Aorta (tissue), 5 donors: ENCODE results near the gene POU3F2. TPM values are rescaled to one million over a fixed set of nuclear protein-coding genes. Genes with fewer than 3 reads are reported as not detected.

Experiments used
- ATAC-seq: fragments of 200-7000 bp; cut with Tn5 transposase; one replicate; pipeline ENCODE4 v1.9.1; 2022; ENCODE audit warnings: moderate library complexity; ENCODE audit not compliant: low FRiP score
- DNase-seq, 2 donors: peaks; one replicate each; pipeline ENCODE4 v3.0.0-alpha.2; 2020
- H3K27ac ChIP-seq, 2 donors: one replicate each; pipeline ENCODE4 v1.5.1; 2013; ENCODE audit warnings: low read length in 2 of 2, mild to moderate bottlenecking in 2 of 2, moderate library complexity in 2 of 2, control low read depth in 1 of 2, inconsistent platforms in 1 of 2, low read depth in 1 of 2
- H3K27me3 ChIP-seq, 2 donors: one replicate each; pipeline ENCODE4 v1.6.1; 2013; ENCODE audit warnings: control low read depth in 1 of 2, low read length in 1 of 2, mild to moderate bottlenecking in 1 of 2, moderate library complexity in 1 of 2; ENCODE audit not compliant: insufficient read depth in 2 of 2, control insufficient read depth in 1 of 2
- H3K36me3 ChIP-seq, 2 donors: one replicate each; pipeline ENCODE4 v1.6.1; 2013; ENCODE audit warnings: control low read depth in 1 of 2, low read length in 1 of 2, mild to moderate bottlenecking in 1 of 2; ENCODE audit not compliant: insufficient read depth in 2 of 2, control insufficient read depth in 1 of 2
- H3K4me1 ChIP-seq, 2 donors: one replicate each; pipeline ENCODE4 v1.6.1; 2013; ENCODE audit warnings: low read length in 2 of 2, control low read depth in 1 of 2, mild to moderate bottlenecking in 1 of 2, moderate library complexity in 1 of 2; ENCODE audit not compliant: insufficient read depth in 2 of 2, control insufficient read depth in 1 of 2
- H3K4me3 ChIP-seq, 2 donors: one replicate each; pipeline ENCODE4 v1.5.1; 2013; ENCODE audit warnings: low read length in 2 of 2, control low read depth in 1 of 2, mild to moderate bottlenecking in 1 of 2
- H3K9me3 ChIP-seq: one replicate; pipeline ENCODE4 v1.6.1; 2013; ENCODE audit warnings: mild to moderate bottlenecking, low read length; ENCODE audit not compliant: control insufficient read depth
- WGBS, 2 donors: extraction: QIAGEN DNeasy Blood & Tissue Kit; methylation state at CpG; one replicate each; pipeline ENCODE4 v1.1.7; 2013; 5-methylcytosine and 5-hydroxymethylcytosine counted together
- intact Hi-C, 2 donors: fragments of 100-400 bp; cut with DNase I; formaldehyde crosslinking; loops; one replicate each; pipeline versions ENCODE4 v1.14.2 to v1.15.0; 2022
- polyA plus RNA-seq, 2 donors: library from polyadenylated mRNA; stranded (reverse); fragments of 200-250 nt; gene quantifications; one replicate each; pipeline ENCODE4 v1.2.3, GENCODE V29; 2013
- total RNA-seq, 2 donors: library from RNA; stranded (reverse); fragmentation: NEBNext Ultra II Directional; extraction: Animal tissue kit (Norgen Biotek cat#: 25700); gene quantifications; one replicate each; pipeline ENCODE4 v1.2.1, GENCODE V29; 2021
- donor health status: healthy with polysubstance abuse.
- donor health status: Bipolar disorder and iron deficiency.
- donor health status: DM: no; HTN: no; CAD: no.
- donor health status: DM: no; HTN: no; CAD: no.
- donor health status: DM: yes; HTN: yes; CAD: no.

The POU3F2 gene
- total and polyA plus RNA-seq, 4 donors, result not detected

- ATAC-seq, result no peak
- intact Hi-C loops, result no loop called here
These were observed 17.6 kb upstream of the POU3F2 start for GRCh38 chr6:98816799-98817198.

DNA sequence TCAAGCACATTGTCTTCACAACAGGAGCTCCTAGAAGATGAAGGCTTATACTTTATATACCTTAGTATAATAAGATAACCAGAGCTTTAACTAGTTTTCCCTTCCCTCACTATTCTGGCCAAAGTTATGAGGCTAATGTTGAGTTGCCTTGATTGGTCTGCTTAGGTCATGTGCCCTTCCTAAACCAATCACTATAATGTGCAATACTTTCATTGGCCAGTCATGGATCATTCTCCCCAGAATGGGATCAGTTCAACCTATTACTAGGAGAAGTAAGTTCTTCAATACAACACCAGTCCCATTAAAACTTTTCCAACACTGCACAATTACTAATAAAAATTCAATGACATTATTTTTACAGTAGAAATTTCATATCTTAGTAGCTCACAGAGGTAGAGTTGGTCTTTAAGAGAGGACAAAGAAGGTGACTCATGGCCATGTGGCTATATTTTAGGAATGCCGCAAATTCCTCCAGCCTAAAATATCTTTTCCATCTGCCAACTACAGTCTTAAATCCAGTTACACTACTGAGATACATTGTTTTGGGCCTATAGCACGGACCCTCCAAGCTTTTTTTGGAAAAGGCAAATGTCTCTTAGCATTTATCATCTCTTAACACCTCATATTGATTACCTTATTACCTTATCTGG lies 12.5 kb upstream of the POU3F2 start:
- no peaks in the 10 kb centered on the region for H3K36me3 ChIP-seq
- ATAC-seq, result no peak
- no peak overlapping the region for H3K27ac ChIP-seq
- H3K9me3 ChIP-seq, result no peaks in the 10 kb centered on the region
- DNase-seq, result no peak
- no peak overlapping the region for H3K4me3 ChIP-seq
- 79 to 88% methylated on average over 2 of the region's 2 CpGs for WGBS, 2 donors
- intact Hi-C loops, result loop anchor here in 1 of 2 donors (10.0 kb wide), 1 partner anchor 793 kb away; no protein-coding TSS in a partner anchor
- no peaks in the 10 kb centered on the region for H3K4me1 ChIP-seq
- peaks cover 0 to 2% of the 10 kb centered on the region in 2 donors for H3K27me3 ChIP-seq

More at GRCh38 chr6:98816799-98817198, 17.6 kb upstream of the POU3F2 start:
- Histone ChIP-seq H3K36me3 (no peaks in the 10 kb centered on the region), H3K27ac (no peak overlapping the region), H3K9me3 (no peaks in the 10 kb centered on the region), H3K4me1 (no peaks in the 10 kb centered on the region), H3K4me3 (no peak overlapping the region), H3K27me3 (no peaks in the 10 kb centered on the region)
- no peak for DNase-seq

DNA sequence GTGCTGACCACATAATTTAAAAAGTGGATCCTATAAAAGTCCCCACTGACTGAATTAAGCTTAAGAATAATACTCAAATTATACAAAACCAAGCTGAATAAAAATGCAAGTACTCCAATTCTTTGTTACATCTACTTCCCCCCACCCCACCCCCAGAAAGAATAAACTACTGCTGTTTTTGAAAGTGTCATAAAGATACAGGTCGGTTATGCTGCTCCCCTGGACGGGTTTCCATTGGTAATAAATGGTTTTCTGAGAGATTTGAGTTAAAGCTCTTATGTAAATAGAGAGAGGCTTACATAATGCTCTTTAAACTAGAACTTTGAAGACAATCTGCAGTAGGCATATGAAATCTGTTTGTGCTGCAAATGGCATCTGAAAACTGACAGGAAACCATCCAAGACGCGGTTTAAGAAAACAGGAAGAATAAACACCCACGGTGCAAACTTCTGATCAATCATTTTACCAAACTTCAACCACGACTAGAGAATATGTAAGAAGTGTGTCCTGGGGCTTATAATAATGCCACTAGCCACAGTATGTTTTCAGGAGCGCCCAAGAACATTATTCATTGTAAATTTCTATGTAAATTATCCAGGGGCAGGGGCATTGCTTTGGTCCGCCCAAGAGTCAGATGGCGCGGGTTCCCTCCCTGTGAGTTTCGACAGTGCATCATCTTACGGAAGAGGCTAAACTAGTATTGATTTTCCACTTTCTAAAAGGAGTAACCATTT lies 10.8 kb upstream of the POU3F2 start:
- H3K4me1 ChIP-seq, result no peaks in the 10 kb centered on the region
- intact Hi-C loops, result loop anchor here in 1 of 2 donors (10.0 kb wide), 1 partner anchor 791 kb away; no protein-coding TSS in a partner anchor
- no peak for DNase-seq
- H3K4me3 ChIP-seq, result no peak overlapping the region
- peaks cover 0 to 2% of the 10 kb centered on the region in 2 donors for H3K27me3 ChIP-seq
- H3K9me3 ChIP-seq, result no peaks in the 10 kb centered on the region
- no peaks in the 10 kb centered on the region for H3K36me3 ChIP-seq
- H3K27ac ChIP-seq, result no peak overlapping the region
- no peak for ATAC-seq
- WGBS, 2 donors, result 20 to 33% methylated on average over 12 of the region's 12 CpGs

DNA sequence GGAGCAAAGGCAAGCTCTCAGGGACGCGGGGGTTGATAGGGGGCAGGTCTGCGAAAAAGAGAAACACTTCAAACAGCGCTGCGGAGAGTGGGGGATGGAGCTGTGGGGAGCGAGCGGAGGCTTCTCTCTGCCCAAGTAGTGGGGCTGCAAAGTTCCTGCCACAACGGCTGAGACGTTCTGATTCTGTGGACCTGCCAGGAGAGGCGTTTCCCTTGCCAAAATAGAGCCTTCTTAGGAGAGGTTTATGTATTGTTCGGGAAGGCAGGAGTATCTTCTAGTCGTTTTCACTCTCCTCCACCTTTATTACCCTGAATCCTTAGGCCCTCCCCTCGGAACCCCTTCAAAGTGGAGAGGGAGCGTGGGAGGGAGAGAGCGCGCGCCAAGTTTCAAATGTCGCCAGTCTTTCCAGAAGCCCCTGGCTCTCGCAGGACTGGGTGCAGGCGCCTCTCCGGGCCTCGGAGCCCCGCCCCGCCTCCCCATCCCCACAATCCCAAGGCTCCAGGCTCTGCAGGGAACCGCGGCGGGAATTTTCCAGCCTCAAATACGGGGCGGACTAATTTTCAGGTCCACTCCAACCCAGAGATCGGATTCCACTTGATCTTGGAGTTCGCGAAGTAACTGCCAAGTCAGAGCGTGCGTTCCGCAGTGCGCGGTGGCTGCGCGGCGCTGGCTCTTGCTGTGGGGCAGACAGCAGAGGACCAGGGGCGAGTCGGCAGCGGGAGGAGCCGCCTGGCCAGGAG lies 10.0 kb upstream of the POU3F2 start:
- Histone ChIP-seq H3K27ac (no peak overlapping the region), H3K36me3 (no peaks in the 10 kb centered on the region), H3K4me3 (no peak overlapping the region), H3K27me3 (peaks cover 2% of the 10 kb centered on the region in 2 donors), H3K4me1 (no peaks in the 10 kb centered on the region), H3K9me3 (no peaks in the 10 kb centered on the region)
- no peak for DNase-seq
- WGBS, 2 donors, result 2 to 3% methylated on average over 41 to 44 of the region's 44 CpGs
- peak; percentile 29 for ATAC-seq
- intact Hi-C loops, result loop anchor here in 1 of 2 donors (10.0 kb wide), 1 partner anchor 790 kb away; no protein-coding TSS in a partner anchor

- ATAC-seq (no peak), DNase-seq (no peak)
- Histone ChIP-seq H3K4me3 (no peak overlapping the region), H3K4me1 (no peaks in the 10 kb centered on the region), H3K27me3 (peaks cover 2% of the 10 kb centered on the region in 2 donors), H3K27ac (no peak overlapping the region), H3K36me3 (no peaks in the 10 kb centered on the region), H3K9me3 (no peaks in the 10 kb centered on the region)
- intact Hi-C loops, result loop anchor here in 1 of 2 donors (10.0 kb wide), 1 partner anchor 790 kb away; no protein-coding TSS in a partner anchor
- 7% methylated on average over 23 to 32 of the region's 32 CpGs for WGBS, 2 donors
These were observed 9.3 kb upstream of the POU3F2 start for GRCh38 chr6:98824902-98825599.

DNA sequence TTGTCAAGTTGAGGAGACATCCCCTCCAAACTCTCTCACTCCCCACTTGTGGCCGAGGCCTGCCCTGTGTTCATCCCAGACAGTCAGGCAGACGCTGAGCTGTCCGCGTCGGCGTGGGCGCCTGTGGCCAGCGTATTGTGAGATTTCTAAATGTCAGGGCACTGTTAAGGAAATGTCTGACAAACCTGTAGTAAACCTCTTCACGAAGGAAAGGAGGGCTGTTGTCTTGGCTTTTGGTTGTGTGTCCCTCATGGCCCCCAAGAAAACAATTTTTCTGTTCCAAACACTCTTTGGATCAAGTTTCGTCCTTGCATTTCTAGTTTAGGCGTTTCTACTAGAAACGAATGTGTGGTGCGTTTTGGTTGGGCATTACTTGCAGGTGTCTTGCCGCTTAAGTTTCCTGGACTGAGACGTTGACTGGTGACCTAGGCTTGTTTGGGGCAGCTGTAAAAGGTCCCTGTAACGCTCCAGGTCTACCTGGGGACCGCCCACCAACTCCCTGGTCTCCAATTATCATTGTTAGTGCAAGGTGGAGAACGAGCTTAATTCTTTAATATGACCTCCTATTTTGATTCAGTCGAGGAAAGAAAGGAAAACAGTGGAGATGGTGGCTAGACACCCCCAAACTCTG lies 8.7 kb upstream of the POU3F2 start:
- no peak overlapping the region for H3K27ac ChIP-seq
- H3K4me1 ChIP-seq, result no peaks in the 10 kb centered on the region
- 7 to 13% methylated on average over 19 of the region's 19 CpGs for WGBS, 2 donors
- peaks cover 2% of the 10 kb centered on the region in 2 donors for H3K27me3 ChIP-seq
- no peak overlapping the region for H3K4me3 ChIP-seq
- H3K9me3 ChIP-seq, result no peaks in the 10 kb centered on the region
- no peak for ATAC-seq
- no peak for DNase-seq
- intact Hi-C loops, result loop anchor here in 1 of 2 donors (10.0 kb wide), 1 partner anchor 789 kb away; no protein-coding TSS in a partner anchor
- no peaks in the 10 kb centered on the region for H3K36me3 ChIP-seq

- Histone ChIP-seq H3K27me3 (peaks cover 2% of the 10 kb centered on the region in 2 donors), H3K4me1 (no peaks in the 10 kb centered on the region), H3K4me3 (no peak overlapping the region), H3K27ac (no peak overlapping the region), H3K9me3 (no peaks in the 10 kb centered on the region), H3K36me3 (no peaks in the 10 kb centered on the region)
- DNase-seq, result peak in 1 of 2 donors; percentile 68
- 9 to 10% methylated on average over 44 of the region's 44 CpGs for WGBS, 2 donors
- intact Hi-C loops, result loop anchor here in 1 of 2 donors (10.0 kb wide), 1 partner anchor 787 kb away; no protein-coding TSS in a partner anchor
- no peak for ATAC-seq
These were observed 6.8 kb upstream of the POU3F2 start for GRCh38 chr6:98827295-98828159.
